Raji (cell line): Measurements from ENCODE around the gene UBR2.
A peak's percentile ranks its signal among the peaks of the same experiment; 100 is the strongest.

Experiments used
- POLR2A ChIP-seq: IDR thresholded peaks from 2 replicates; pipeline ENCODE4 v1.6.1; 2011; ENCODE audit warnings: low read depth, low read length, control low read depth; ENCODE audit not compliant: insufficient read depth

The UBR2 gene

GRCh38 chr6:42563697-42564505 is at the start of gene UBR2:
Gene UBR2 (plus strand): TSS chr6:42564029. CDS start chr6:42564320, 291 bp downstream.
- TF ChIP-seq POLR2A, result peak; percentile 86

GRCh38 chr6:42514745-42515144 is 49.1 kb upstream of the UBR2 start:
- no peak for TF ChIP-seq POLR2A

GRCh38 chr6:42519779-42520178 is 44.0 kb upstream of the UBR2 start:
- TF ChIP-seq POLR2A, result no peak

- no peak for TF ChIP-seq POLR2A
Observed at GRCh38 chr6:42520786-42521607, 42.8 kb upstream of the UBR2 start.

- no peak for TF ChIP-seq POLR2A
Observed at GRCh38 chr6:42522036-42522435, 41.8 kb upstream of the UBR2 start.

- TF ChIP-seq POLR2A, result no peak
Observed at GRCh38 chr6:42522942-42523814, 40.7 kb upstream of the UBR2 start.

- TF ChIP-seq POLR2A, result no peak
Observed at GRCh38 chr6:42525206-42525605, 38.6 kb upstream of the UBR2 start.

- no peak for TF ChIP-seq POLR2A
Observed at GRCh38 chr6:42526616-42527015, 37.2 kb upstream of the UBR2 start.

- TF ChIP-seq POLR2A, result no peak
Observed at GRCh38 chr6:42527204-42527603, 36.6 kb upstream of the UBR2 start.

GRCh38 chr6:42530296-42530695 is 33.5 kb upstream of the UBR2 start:
- no peak for TF ChIP-seq POLR2A

- TF ChIP-seq POLR2A, result no peak
Observed at GRCh38 chr6:42530751-42531150, 33.1 kb upstream of the UBR2 start.

- no peak for TF ChIP-seq POLR2A
Observed at GRCh38 chr6:42532038-42532669, 31.7 kb upstream of the UBR2 start.

- no peak for TF ChIP-seq POLR2A
Observed at GRCh38 chr6:42533794-42534193, 30.0 kb upstream of the UBR2 start.

- no peak for TF ChIP-seq POLR2A
Observed at GRCh38 chr6:42537536-42537935, 26.3 kb upstream of the UBR2 start.

GRCh38 chr6:42539135-42539534 is 24.7 kb upstream of the UBR2 start:
- TF ChIP-seq POLR2A, result no peak

GRCh38 chr6:42545226-42545773 is 18.5 kb upstream of the UBR2 start:
- no peak for TF ChIP-seq POLR2A
